Panc1 (cell line): ENCODE measurements around the gene TMEM51. TPM values are rescaled to one million over a fixed set of nuclear protein-coding genes. Genes with fewer than 3 reads are reported as not detected.
A peak's percentile ranks its signal among the peaks of the same experiment; 100 is the strongest.

Experiments used
- ATAC-seq: fragments of 200-7000 bp; cut with Tn5 transposase; 2 replicates; pipeline ENCODE4 v1.9.1; 2020; ENCODE audit warnings: mild to moderate bottlenecking, moderate library complexity
- BruUV-seq: library from RNA; stranded (reverse); fragments of 400-500 nt; replicated peaks from 2 replicates; lab custom pipeline; 2021; lab: Mats Ljungman, UMichigan
- CTCF ChIA-PET: fragments of 300-600 bp; sonication (Branson Sonifier 250); formaldehyde crosslinking; loops from one replicate; lab custom pipeline; 2022; ENCODE audit warnings: antibody characterized with exemption; lab: Charles Lee
- POLR2A ChIA-PET: fragments of 300-600 bp; sonication (Branson Sonifier 250); formaldehyde crosslinking; loops from one replicate; lab custom pipeline; 2022; ENCODE audit warnings: antibody characterized with exemption; lab: Charles Lee
- DNase-seq: peaks from one replicate; pipeline ENCODE4 v3.0.0-alpha.2; 2010; ENCODE audit warnings: low read depth, low spot score
- H3K27ac ChIP-seq: 2 replicates; pipeline ENCODE4 v1.5.1; 2011; ENCODE audit warnings: mild to moderate bottlenecking, low read length, inconsistent platforms
- H3K27me3 ChIP-seq: fragments of 200-500 bp; sonication (Bioruptor generic); 2 replicates; pipeline ENCODE4 v1.6.0; 2014; ENCODE audit warnings: low read length, inconsistent platforms; ENCODE audit not compliant: control insufficient read depth, insufficient read depth
- H3K36me3 ChIP-seq: fragments of 200-500 bp; sonication (Bioruptor generic); 2 replicates; pipeline ENCODE4 v1.5.1; 2014; ENCODE audit warnings: inconsistent platforms, mild to moderate bottlenecking, low read length, moderate library complexity; ENCODE audit not compliant: control insufficient read depth, insufficient read depth
- H3K4me1 ChIP-seq: 2 replicates; pipeline ENCODE4 v1.5.1; 2011; ENCODE audit warnings: inconsistent platforms, mild to moderate bottlenecking, low read length, moderate library complexity; ENCODE audit not compliant: control insufficient read depth, insufficient read depth
- H3K4me3 ChIP-seq, 2 experiments: 2 replicates each; pipeline ENCODE4 v1.5.1; 2011 to 2012; ENCODE audit warnings: low read depth in 2 of 2, low read length in 2 of 2, mild to moderate bottlenecking in 2 of 2, inconsistent platforms in 1 of 2, moderate library complexity in 1 of 2
- H3K9me3 ChIP-seq: fragments of 200-500 bp; sonication (Bioruptor generic); 2 replicates; pipeline ENCODE4 v1.5.1; 2014; ENCODE audit warnings: low read depth, mild to moderate bottlenecking, inconsistent platforms, low read length, moderate library complexity; ENCODE audit not compliant: control insufficient read depth, insufficient read depth
- POLR2AphosphoS5 ChIP-seq: IDR thresholded peaks from 2 replicates; pipeline ENCODE4 v1.6.1; 2012; ENCODE audit warnings: mild to moderate bottlenecking, low read depth, low read length, moderate library complexity
- SIN3A ChIP-seq: IDR thresholded peaks from 2 replicates; pipeline ENCODE4 v1.6.1; 2012; ENCODE audit warnings: low read depth, mild to moderate bottlenecking, low read length, moderate library complexity, borderline replicate concordance; ENCODE audit not compliant: insufficient read depth
- TCF7L2 ChIP-seq: IDR thresholded peaks from 2 replicates; pipeline ENCODE4 v1.6.1; 2011; ENCODE audit warnings: mild to moderate bottlenecking, low read depth, low read length, inconsistent platforms
- in situ Hi-C: cut with HindIII; loops from 2 replicates; pipeline ENCODE4 v1.10.0; 2016; ENCODE audit warnings: low sequenced_read_pairs, low pct_unique_long_range_greater_than_20kb
- intact Hi-C: fragments of 100-400 bp; cut with micrococcal nuclease; formaldehyde crosslinking; loops from one replicate; pipeline ENCODE4 v1.10.0; 2022; ENCODE audit not compliant: unreplicated experiment
- total RNA-seq: library from RNA; stranded (reverse); gene quantifications from one replicate; pipeline ENCODE4 v1.2.1, GENCODE V29; 2021; ENCODE audit not compliant: unreplicated experiment
- TF ChIP-seq, protein P1 (sequence below): fragments of 450-650 bp; IDR thresholded peaks from 2 replicates; pipeline ENCODE4 v1.5.1; 2017; ENCODE audit warnings: mild to moderate bottlenecking
- TF ChIP-seq, protein P2 (sequence below), 2 experiments: IDR thresholded peaks; 2 replicates each; pipeline ENCODE4 v1.6.1; 2011 to 2012; ENCODE audit warnings: low read depth in 2 of 2, control low read depth in 1 of 2, low read length in 1 of 2, mild to moderate bottlenecking in 1 of 2, moderate library complexity in 1 of 2; ENCODE audit not compliant: insufficient read depth in 1 of 2

The TMEM51 gene
- total RNA-seq, 1 experiment from 2014 or later = 25.8 TPM

DNA sequence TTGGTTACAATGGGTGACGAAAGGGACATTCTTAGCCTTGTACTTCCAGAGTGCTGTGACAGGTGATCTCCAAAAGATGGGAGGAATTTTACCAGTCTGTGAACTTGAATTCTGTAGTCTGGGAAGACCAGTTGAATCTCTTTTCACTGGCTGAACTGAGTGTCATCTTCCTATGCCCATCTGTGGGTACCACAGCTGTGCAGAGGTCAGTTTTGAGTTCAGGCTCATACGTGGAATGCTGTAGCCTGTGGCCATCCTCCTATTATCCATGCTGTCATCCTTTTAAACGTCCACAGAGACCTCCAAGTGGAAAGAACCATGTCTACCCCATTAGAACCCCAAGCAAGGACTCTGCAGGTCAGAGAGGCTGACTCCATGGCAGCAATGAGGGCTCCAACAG lies 32.1 kb downstream of the TMEM51 start:
- Histone ChIP-seq H3K36me3 (no peaks in the 10 kb centered on the region), H3K27ac (no peak overlapping the region), H3K4me3 (no peak overlapping the region), H3K27me3 (no peaks in the 10 kb centered on the region), H3K4me1 (peaks cover 31% of the 10 kb centered on the region), H3K9me3 (no peaks in the 10 kb centered on the region)
- in situ Hi-C loops (no loop called here), intact Hi-C loops (no loop called here)
- no TSS peak for BruUV-seq
- ChIA-PET POLR2A (no interaction called here), CTCF (no interaction called here)
- ATAC-seq (no peak), DNase-seq (no peak)
- TF ChIP-seq POLR2AphosphoS5 = no peak
- no peak for TF ChIP-seq SIN3A
- TF ChIP-seq, protein P1, sequence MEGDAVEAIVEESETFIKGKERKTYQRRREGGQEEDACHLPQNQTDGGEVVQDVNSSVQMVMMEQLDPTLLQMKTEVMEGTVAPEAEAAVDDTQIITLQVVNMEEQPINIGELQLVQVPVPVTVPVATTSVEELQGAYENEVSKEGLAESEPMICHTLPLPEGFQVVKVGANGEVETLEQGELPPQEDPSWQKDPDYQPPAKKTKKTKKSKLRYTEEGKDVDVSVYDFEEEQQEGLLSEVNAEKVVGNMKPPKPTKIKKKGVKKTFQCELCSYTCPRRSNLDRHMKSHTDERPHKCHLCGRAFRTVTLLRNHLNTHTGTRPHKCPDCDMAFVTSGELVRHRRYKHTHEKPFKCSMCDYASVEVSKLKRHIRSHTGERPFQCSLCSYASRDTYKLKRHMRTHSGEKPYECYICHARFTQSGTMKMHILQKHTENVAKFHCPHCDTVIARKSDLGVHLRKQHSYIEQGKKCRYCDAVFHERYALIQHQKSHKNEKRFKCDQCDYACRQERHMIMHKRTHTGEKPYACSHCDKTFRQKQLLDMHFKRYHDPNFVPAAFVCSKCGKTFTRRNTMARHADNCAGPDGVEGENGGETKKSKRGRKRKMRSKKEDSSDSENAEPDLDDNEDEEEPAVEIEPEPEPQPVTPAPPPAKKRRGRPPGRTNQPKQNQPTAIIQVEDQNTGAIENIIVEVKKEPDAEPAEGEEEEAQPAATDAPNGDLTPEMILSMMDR = no peak
- TF ChIP-seq, protein P2, sequence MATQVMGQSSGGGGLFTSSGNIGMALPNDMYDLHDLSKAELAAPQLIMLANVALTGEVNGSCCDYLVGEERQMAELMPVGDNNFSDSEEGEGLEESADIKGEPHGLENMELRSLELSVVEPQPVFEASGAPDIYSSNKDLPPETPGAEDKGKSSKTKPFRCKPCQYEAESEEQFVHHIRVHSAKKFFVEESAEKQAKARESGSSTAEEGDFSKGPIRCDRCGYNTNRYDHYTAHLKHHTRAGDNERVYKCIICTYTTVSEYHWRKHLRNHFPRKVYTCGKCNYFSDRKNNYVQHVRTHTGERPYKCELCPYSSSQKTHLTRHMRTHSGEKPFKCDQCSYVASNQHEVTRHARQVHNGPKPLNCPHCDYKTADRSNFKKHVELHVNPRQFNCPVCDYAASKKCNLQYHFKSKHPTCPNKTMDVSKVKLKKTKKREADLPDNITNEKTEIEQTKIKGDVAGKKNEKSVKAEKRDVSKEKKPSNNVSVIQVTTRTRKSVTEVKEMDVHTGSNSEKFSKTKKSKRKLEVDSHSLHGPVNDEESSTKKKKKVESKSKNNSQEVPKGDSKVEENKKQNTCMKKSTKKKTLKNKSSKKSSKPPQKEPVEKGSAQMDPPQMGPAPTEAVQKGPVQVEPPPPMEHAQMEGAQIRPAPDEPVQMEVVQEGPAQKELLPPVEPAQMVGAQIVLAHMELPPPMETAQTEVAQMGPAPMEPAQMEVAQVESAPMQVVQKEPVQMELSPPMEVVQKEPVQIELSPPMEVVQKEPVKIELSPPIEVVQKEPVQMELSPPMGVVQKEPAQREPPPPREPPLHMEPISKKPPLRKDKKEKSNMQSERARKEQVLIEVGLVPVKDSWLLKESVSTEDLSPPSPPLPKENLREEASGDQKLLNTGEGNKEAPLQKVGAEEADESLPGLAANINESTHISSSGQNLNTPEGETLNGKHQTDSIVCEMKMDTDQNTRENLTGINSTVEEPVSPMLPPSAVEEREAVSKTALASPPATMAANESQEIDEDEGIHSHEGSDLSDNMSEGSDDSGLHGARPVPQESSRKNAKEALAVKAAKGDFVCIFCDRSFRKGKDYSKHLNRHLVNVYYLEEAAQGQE (IDR thresholded peaks at IDR 0.05; ENCODE audit: insufficient read depth in 1 of 2, low read depth in 2 of 2, low read length in 1 of 2) = no peak
- TF ChIP-seq TCF7L2 = no peak

DNA sequence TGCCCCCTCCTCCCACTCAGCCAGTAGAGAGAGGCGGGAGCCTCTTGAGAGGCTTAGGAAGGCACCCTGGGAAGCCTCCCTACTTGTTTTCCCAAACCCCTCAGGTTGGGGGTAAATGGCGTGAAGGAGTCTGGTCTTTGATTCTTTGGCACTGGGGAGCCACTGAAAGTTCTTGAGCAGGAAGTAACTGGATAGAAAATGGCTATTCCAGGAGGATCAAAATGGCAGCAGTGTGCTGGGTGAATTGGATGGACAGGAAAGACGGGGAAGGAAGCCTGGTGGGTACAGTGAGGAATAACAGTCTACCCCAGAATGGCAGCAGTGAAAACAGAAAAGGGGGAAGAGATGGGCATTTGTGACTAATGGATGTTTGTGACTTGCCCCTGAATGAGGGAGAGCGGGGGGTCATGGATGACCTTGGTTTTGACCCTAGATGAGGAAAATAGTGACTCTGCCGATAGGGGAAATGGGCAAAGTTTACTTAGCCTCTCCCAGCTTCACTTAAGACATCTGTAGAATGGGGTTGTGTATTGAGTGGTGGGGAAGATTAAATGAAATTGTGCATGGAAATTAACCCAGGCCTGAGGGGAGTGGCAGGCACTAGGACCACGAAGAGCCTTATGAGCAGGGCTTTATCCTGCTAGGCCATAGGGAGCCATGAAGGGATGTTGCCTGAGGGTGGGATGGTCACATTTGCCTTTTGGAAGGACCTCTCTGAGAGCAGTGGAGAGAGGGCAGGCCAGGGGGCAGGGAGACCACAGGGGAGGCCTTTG lies 32.7 kb downstream of the TMEM51 start:
- H3K4me1 ChIP-seq = peaks cover 26% of the 10 kb centered on the region
- DNase-seq (no peak), ATAC-seq (peak; percentile 27; the same call in 1 of the 2 replicates)
- H3K27ac ChIP-seq = peak overlapping the region; percentile 3; the same call in 1 of the 2 replicates
- H3K27me3 ChIP-seq = no peaks in the 10 kb centered on the region
- intact Hi-C loops = no loop called here
- ChIA-PET POLR2A (no interaction called here), CTCF (no interaction called here)
- no peak overlapping the region for H3K4me3 ChIP-seq
- no peaks in the 10 kb centered on the region for H3K9me3 ChIP-seq
- in situ Hi-C loops = no loop called here
- no peak for TF ChIP-seq POLR2AphosphoS5
- no peak for TF ChIP-seq SIN3A
- no peak for TF ChIP-seq TCF7L2
- TF ChIP-seq, protein P1 = no peak
- TF ChIP-seq, protein P2 (IDR thresholded peaks at IDR 0.05; ENCODE audit: insufficient read depth in 1 of 2, low read depth in 2 of 2, low read length in 1 of 2) = no peak
- H3K36me3 ChIP-seq = no peaks in the 10 kb centered on the region
- no TSS peak for BruUV-seq
